Hematopoietic multipotent progenitor cell treated with erythropoietin and hydrocortisone succinate and interleukin-3 and kit ligand, for 15 days (in vitro differentiated cells): ENCODE results near the gene MED29.

ENCODE experiments used
- DNase-seq: peaks from one replicate; pipeline ENCODE4 v3.0.0-alpha.2; 2015; ENCODE audit warnings: low spot score

MED29 gene

GRCh38 chr19:39398297-39398864 is 7.2 kb downstream of the MED29 start:
- peak; percentile 91 for DNase-seq

GRCh38 chr19:39399668-39400050 is 8.5 kb downstream of the MED29 start:
- peak; percentile 29 for DNase-seq

GRCh38 chr19:39400061-39400460 is 8.9 kb downstream of the MED29 start:
- no peak for DNase-seq

- DNase-seq = no peak
Measured at GRCh38 chr19:39401070-39401548, 9.9 kb downstream of the MED29 start.

- DNase-seq = peak; percentile 75
Measured at GRCh38 chr19:39401549-39402345, 10.6 kb downstream of the MED29 start.

GRCh38 chr19:39402346-39403300 is 11.4 kb downstream of the MED29 start:
- DNase-seq = peak; percentile 85

- peak; percentile 91 for DNase-seq
Measured at GRCh38 chr19:39403331-39404312, 12.4 kb downstream of the MED29 start.

GRCh38 chr19:39405261-39405957 is 14.2 kb downstream of the MED29 start:
- DNase-seq = peak; percentile 17

- DNase-seq = peak; percentile 54
Measured at GRCh38 chr19:39405958-39406655, 14.9 kb downstream of the MED29 start.

GRCh38 chr19:39406656-39407409 is 15.7 kb downstream of the MED29 start, which contains the start of gene ZFP36:
TSS of gene ZFP36 (plus strand) at chr19:39406847. CDS start at chr19:39406905, 58 bp downstream.
- DNase-seq = peak; percentile 71

- DNase-seq = no peak
Measured at GRCh38 chr19:39407410-39407659, 16.2 kb downstream of the MED29 start.

GRCh38 chr19:39407660-39408391 is 16.6 kb downstream of the MED29 start:
- DNase-seq = peak; percentile 61

- DNase-seq = peak; percentile 21
Measured at GRCh38 chr19:39408392-39409207, 17.4 kb downstream of the MED29 start.

GRCh38 chr19:39409208-39410016 is 18.2 kb downstream of the MED29 start:
- DNase-seq = peak; percentile 62

GRCh38 chr19:39410017-39410830 is 19.0 kb downstream of the MED29 start:
- peak; percentile 13 for DNase-seq

- peak; percentile 11 for DNase-seq
Measured at GRCh38 chr19:39410831-39411080, 19.6 kb downstream of the MED29 start.
